K562 (cell line): Measurements from ENCODE around the gene ACTBL2. TPM values are rescaled to one million over a fixed set of nuclear protein-coding genes. Genes with fewer than 3 reads are reported as not detected.
A peak's percentile ranks its signal among the peaks of the same experiment; 100 is the strongest.

Source experiments
- CBFA2T3 ChIP-seq: fragments of 450-650 bp; IDR thresholded peaks from 2 replicates; pipeline ENCODE4 v1.6.1; 2017
- CBX3 ChIP-seq, 2 experiments: IDR thresholded peaks; 1 replicate in 1 of 2; 2 replicates in 1 of 2; pipeline ENCODE4 v1.6.1; 2012; ENCODE audit warnings: inconsistent platforms in 2 of 2, low read length in 2 of 2, borderline replicate concordance in 1 of 2, control low read depth in 1 of 2
- E2F4 ChIP-seq: sonication (generic); formaldehyde crosslinking; IDR thresholded peaks from 2 replicates; pipeline ENCODE4 v1.8.0; 2022; ENCODE audit warnings: mild to moderate bottlenecking, low read depth, missing genetic modification reagents
- EHMT2 ChIP-seq: fragments of 450-650 bp; IDR thresholded peaks from 2 replicates; pipeline ENCODE4 v1.6.1; 2018; ENCODE audit warnings: antibody characterized with exemption
- FOXJ2 ChIP-seq: fragments of 200-800 bp; sonication (Bioruptor generic); IDR thresholded peaks from 2 replicates; pipeline ENCODE4 v1.6.1; 2016; ENCODE audit warnings: missing genetic modification characterization, missing compliant biosample characterization
- HSF4 ChIP-seq: fragments of 250-450 bp; sonication (Bioruptor Pico); IDR thresholded peaks from 2 replicates; pipeline ENCODE4 v2.1.2; 2022; ENCODE audit warnings: mild to moderate bottlenecking, moderate library complexity, borderline replicate concordance
- MYC ChIP-seq, 2 experiments: fragments of 250-450 bp in 1 of 2; sonication (Bioruptor Pico) in 1 of 2; IDR thresholded peaks; 2 replicates each; pipeline versions ENCODE4 v1.5.1 to v1.6.1; 2012 to 2021; ENCODE audit warnings: low read depth in 2 of 2, borderline replicate concordance in 1 of 2, improper control_type of control experiment in 1 of 2, low read length in 1 of 2, mild to moderate bottlenecking in 1 of 2, moderate library complexity in 1 of 2
- NFE2L1 ChIP-seq: fragments of 450-650 bp; IDR thresholded peaks from 2 replicates; pipeline ENCODE4 v1.6.1; 2016; ENCODE audit warnings: missing genetic modification characterization, low read depth, mild to moderate bottlenecking, missing compliant biosample characterization, moderate library complexity, borderline replicate concordance
- PBX2 ChIP-seq, 2 experiments: IDR thresholded peaks in 1 of 2; conservative IDR thresholded peaks in 1 of 2; 2 replicates each; pipeline ENCODE4 v1.6.1; 2016; ENCODE audit warnings: low read depth in 2 of 2, mild to moderate bottlenecking in 1 of 2, missing compliant biosample characterization in 1 of 2, missing genetic modification characterization in 1 of 2, moderate library complexity in 1 of 2
- POU5F1 ChIP-seq: fragments of 150-350 bp; IDR thresholded peaks from 2 replicates; pipeline ENCODE4 v1.6.1; 2014; ENCODE audit warnings: borderline replicate concordance, low read length, low read depth, mild to moderate bottlenecking; ENCODE audit not compliant: partially characterized antibody
- SIN3B ChIP-seq: fragments of 450-650 bp; IDR thresholded peaks from 2 replicates; pipeline ENCODE4 v1.6.1; 2017; ENCODE audit warnings: low read depth, mild to moderate bottlenecking, moderate library complexity
- SIX5 ChIP-seq, 2 experiments: IDR thresholded peaks; 2 replicates each; pipeline ENCODE4 v1.6.1; 2011; ENCODE audit warnings: low read length in 2 of 2, borderline replicate concordance in 1 of 2, low read depth in 1 of 2, mild to moderate bottlenecking in 1 of 2, moderate library complexity in 1 of 2; ENCODE audit not compliant: insufficient read depth in 1 of 2
- SMAD1 ChIP-seq: fragments of 150-350 bp; IDR thresholded peaks from 2 replicates; pipeline ENCODE4 v1.6.1; 2014; ENCODE audit warnings: low read length, low read depth; ENCODE audit not compliant: partially characterized antibody
- TAF15 ChIP-seq: fragments of 200-400 bp; formaldehyde crosslinking; IDR thresholded peaks from 2 replicates; pipeline ENCODE4 v1.6.1; 2017; ENCODE audit warnings: mild to moderate bottlenecking, low read depth, low read length, moderate library complexity
- TCF15 ChIP-seq: fragments of 250-450 bp; sonication (Bioruptor Pico); IDR thresholded peaks from 2 replicates; pipeline ENCODE4 v1.8.0; 2022; ENCODE audit warnings: moderate library complexity, mild to moderate bottlenecking, inconsistent platforms
- ZFP30 ChIP-seq: fragments of 250-450 bp; sonication (Bioruptor Pico); IDR thresholded peaks from 2 replicates; pipeline ENCODE4 v1.8.0; 2022; ENCODE audit warnings: moderate library complexity, mild to moderate bottlenecking, inconsistent platforms, borderline replicate concordance
- ZFP36 ChIP-seq: fragments of 150-350 bp; IDR thresholded peaks from 2 replicates; pipeline ENCODE4 v1.6.1; 2018; ENCODE audit warnings: low read length, low read depth; ENCODE audit not compliant: partially characterized antibody
- ZNF12 ChIP-seq: sonication (generic); formaldehyde crosslinking; IDR thresholded peaks from 2 replicates; pipeline ENCODE4 v1.4.0; 2020; ENCODE audit warnings: mild to moderate bottlenecking, missing genetic modification reagents
- ZNF24 ChIP-seq: fragments of 450-650 bp; IDR thresholded peaks from 2 replicates; pipeline ENCODE4 v1.6.1; 2016
- polyA plus RNA-seq, 8 experiments: library from polyadenylated mRNA; depleted of rRNA in 4 of 8; stranded (reverse) in 5 of 8; unstranded in 3 of 8; fragments of >200 nt; fragmentation: Nextera tagmentation in 2 of 8; fragmentation: Illumina TruSeq in 1 of 8; extraction: Ambion mirVana in 2 of 8; extraction: Trizol in 1 of 8; gene quantifications; 2 replicates each; pipeline versions ENCODE4 v1.2.1 to v1.2.3, GENCODE V29; 2011 to 2014; ENCODE audit warnings: inconsistent platforms in 1 of 8, missing spikeins in 1 of 8
- total RNA-seq, 7 experiments: library from RNA; depleted of rRNA in 6 of 7; stranded (reverse); fragments of >200 nt in 6 of 7; fragmentation: Illumina TruSeq in 2 of 7; extraction: Trizol in 2 of 7; gene quantifications; 2 replicates each; pipeline versions ENCODE4 v1.2.1 to v1.2.3, GENCODE V29; 2011 to 2021; ENCODE audit warnings: low replicate concordance in 1 of 7
- TF ChIP-seq, protein P1 (sequence below): fragments of 250-450 bp; sonication (Bioruptor Pico); IDR thresholded peaks from 2 replicates; pipeline ENCODE4 v1.8.0; 2021; ENCODE audit warnings: moderate library complexity, mild to moderate bottlenecking, inconsistent platforms

Gene ACTBL2
- total and polyA plus RNA-seq, 9 of the 15 experiments (the other 6 are each of a cell fraction or from before 2014, with no cell fraction given), result not detected

DNA sequence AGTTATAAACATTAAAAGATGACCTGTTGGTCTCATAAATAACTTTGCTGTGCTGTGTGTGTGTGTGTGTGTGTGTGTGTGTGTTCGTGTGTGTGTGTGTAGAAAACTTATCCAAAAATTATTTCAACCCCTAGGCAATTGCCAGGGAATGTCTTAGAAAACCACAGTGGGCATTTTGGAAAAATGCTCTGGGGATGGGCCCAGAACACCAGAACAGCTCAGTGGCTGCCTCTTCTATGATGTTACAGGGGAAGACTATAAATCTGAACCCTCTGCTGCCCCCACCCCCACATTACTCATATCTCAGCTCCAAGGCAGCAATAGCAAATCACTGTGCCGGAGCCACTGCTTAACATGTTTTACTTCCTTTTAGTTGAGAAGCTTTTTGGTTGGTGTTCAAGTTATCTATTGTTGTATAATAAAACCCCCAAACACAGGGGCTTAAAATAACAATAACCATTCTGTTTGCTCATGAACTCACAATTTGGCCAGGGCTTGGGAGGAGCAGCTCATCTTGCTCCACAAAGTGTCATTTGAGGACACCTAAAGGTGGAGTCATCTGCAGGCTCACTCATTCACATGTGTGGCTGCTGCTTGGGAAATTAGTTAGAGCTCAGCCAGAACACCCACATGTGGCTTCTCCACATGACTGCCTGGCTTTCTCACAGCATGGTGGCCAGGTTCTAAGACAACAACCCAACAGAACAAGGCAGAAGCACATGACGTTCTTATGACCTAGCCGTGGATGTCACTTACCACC lies 40.4 kb downstream of the ACTBL2 start (continued):
- no peak for TF ChIP-seq E2F4 (CRISPR knock-in tag)
- no peak for TF ChIP-seq ZFP30 (CRISPR knock-in tag)
- TF ChIP-seq, protein P1, sequence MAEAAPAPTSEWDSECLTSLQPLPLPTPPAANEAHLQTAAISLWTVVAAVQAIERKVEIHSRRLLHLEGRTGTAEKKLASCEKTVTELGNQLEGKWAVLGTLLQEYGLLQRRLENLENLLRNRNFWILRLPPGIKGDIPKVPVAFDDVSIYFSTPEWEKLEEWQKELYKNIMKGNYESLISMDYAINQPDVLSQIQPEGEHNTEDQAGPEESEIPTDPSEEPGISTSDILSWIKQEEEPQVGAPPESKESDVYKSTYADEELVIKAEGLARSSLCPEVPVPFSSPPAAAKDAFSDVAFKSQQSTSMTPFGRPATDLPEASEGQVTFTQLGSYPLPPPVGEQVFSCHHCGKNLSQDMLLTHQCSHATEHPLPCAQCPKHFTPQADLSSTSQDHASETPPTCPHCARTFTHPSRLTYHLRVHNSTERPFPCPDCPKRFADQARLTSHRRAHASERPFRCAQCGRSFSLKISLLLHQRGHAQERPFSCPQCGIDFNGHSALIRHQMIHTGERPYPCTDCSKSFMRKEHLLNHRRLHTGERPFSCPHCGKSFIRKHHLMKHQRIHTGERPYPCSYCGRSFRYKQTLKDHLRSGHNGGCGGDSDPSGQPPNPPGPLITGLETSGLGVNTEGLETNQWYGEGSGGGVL, result no peak
- no peak for TF ChIP-seq HSF4 (CRISPR knock-in tag)
- TF ChIP-seq PBX2 (CRISPR knock-in tag; IDR thresholded peaks at IDR 0.05; ENCODE audit: low read depth), result no peak
- 0 out of 2 replicates have a peak, but pooled peaks have one; percentile 8 for TF ChIP-seq PBX2 (tag; conservative IDR thresholded peaks at IDR 0.05; ENCODE audit: low read depth)
- TF ChIP-seq POU5F1, result no peak
- no peak for TF ChIP-seq EHMT2
- 0 out of 2 replicates have a peak, but pooled peaks have one; percentile 41 for TF ChIP-seq FOXJ2 (tag)
- TF ChIP-seq SIX5 (IDR thresholded peaks at IDR 0.05; ENCODE audit: borderline replicate concordance in 1 of 2, insufficient read depth in 1 of 2, low read depth in 1 of 2, low read length in 2 of 2), result no peak
- no peak for TF ChIP-seq ZFP36
- TF ChIP-seq NFE2L1 (tag), result no peak
- no peak for TF ChIP-seq TCF15 (CRISPR knock-in tag)
- TF ChIP-seq CBFA2T3, result 0 out of 2 replicates have a peak, but pooled peaks have one; percentile 21
- 0 out of 2 replicates have a peak, but pooled peaks have one; percentile 22 for TF ChIP-seq MYC (IDR thresholded peaks at IDR 0.05; ENCODE audit: low read depth, low read length)
- TF ChIP-seq MYC (CRISPR knock-in tag; IDR thresholded peaks at IDR 0.05; ENCODE audit: borderline replicate concordance, low read depth), result no peak
- TF ChIP-seq TAF15, result no peak
- TF ChIP-seq ZNF24, result no peak
- no peak for TF ChIP-seq CBX3 (IDR thresholded peaks at IDR 0.05; ENCODE audit: borderline replicate concordance in 1 of 2, low read length in 2 of 2)
- no peak for TF ChIP-seq SIN3B
- TF ChIP-seq ZNF12 (CRISPR knock-in tag), result no peak
- TF ChIP-seq SMAD1, result no peak
